SK-MEL-5 (cell line): ENCODE measurements around the gene CD244. TPM values are rescaled to one million over a fixed set of nuclear protein-coding genes. Genes with fewer than 3 reads are reported as not detected.

Experiments
- DNase-seq: peaks from one replicate; pipeline ENCODE4 v3.0.0-alpha.2; 2016; ENCODE audit warnings: low read depth, low spot score
- in situ Hi-C: cut with HindIII; loops from 2 replicates; pipeline ENCODE4 v1.10.0; 2016; ENCODE audit warnings: low sequenced_read_pairs, high pct_unique_total_duplicates, low pct_unique_long_range_greater_than_20kb
- total RNA-seq: library from RNA; depleted of rRNA; stranded (reverse); fragments of >200 nt; shearing (Covaris generic); gene quantifications from 2 replicates; pipeline ENCODE4 v1.2.3, GENCODE V29; 2014

Gene CD244
- total RNA-seq, 1 experiment from 2014 or later, result 0.05 TPM

DNA sequence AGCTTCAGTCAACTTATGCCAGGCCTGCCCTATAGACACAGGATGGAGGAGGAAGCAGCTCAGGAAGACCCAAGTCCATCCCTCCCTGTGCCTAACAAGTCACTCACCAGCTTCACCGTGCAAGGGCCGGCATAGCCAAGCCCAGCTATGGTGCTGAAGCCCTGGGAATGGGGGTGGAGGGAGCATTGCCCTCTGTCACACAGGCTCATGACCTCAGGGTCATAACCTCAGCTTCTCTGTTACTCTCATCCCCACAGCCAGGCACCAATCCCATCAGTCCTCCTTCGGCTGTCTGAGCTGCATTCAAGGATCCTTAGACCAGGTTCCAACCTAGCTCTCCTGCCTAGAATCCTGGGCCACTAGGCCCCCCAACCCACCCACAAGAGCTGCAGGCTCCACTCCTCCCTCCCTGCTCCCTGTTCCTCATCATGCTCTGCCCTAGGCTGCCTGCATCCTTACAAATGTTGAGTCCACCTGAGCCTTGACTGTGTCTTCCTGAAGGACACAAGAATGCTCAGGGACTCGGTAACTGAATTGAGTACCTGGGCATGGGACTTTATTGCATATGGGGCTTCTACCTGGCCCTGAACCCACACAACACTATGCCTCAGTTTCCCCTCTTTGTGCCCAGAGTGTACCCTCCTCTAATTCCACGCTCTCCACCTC is 1.7 kb downstream of the CD244 start:
- in situ Hi-C loops, result no loop called here
- no peak for DNase-seq

- DNase-seq, result peak; percentile 40
- in situ Hi-C loops, result no loop called here
These were observed 3.5 kb downstream of the CD244 start for GRCh38 chr1:160859166-160859565.

DNA sequence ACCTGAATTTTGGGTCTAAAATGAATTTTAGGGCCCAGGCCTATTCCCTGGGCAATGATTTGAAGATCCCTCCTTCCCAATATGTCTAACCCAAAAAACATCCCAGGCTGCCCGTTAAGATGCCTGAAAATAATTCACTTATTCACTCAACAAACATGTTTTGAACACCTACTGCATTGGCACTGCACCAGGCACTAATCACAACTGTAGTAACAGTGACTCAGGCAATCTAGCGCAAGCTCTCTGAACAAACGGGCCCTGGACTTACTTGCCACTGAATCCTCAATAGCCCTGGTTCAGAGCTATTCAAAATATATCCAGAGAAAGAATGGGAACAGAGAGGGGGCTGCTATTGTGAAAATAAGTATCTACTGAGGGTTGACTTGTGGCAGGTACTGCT is 4.2 kb downstream of the CD244 start:
- no peak for DNase-seq
- in situ Hi-C loops, result no loop called here

DNA sequence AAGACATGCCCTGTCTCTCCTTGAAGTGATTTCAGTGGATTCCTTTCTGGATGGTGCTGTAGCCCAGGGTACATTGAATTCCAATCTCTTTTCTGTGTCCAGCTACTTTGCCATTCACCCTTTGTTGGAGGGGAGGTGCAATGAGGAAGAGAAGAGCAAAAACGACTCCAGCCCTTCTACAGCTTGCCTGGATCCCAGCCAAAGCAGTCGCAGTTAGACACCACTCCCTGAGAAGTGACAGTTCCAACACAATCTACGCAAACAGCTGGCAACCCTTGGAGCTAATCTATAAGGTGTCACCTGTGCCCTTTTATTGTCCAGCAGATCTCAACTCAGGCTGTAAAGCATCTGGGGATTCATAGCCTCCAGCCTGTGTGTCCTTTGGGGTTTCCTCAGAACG is 4.6 kb downstream of the CD244 start:
- no peak for DNase-seq
- in situ Hi-C loops, result no loop called here

- no peak for DNase-seq
- in situ Hi-C loops, result no loop called here
These were observed 7.3 kb downstream of the CD244 start for GRCh38 chr1:160855181-160855981.

- DNase-seq, result no peak
- in situ Hi-C loops, result no loop called here
These were observed 8.9 kb downstream of the CD244 start for GRCh38 chr1:160853754-160854153.

- in situ Hi-C loops, result no loop called here
These were observed 9.7 kb downstream of the CD244 start for GRCh38 chr1:160853014-160853413.

DNA sequence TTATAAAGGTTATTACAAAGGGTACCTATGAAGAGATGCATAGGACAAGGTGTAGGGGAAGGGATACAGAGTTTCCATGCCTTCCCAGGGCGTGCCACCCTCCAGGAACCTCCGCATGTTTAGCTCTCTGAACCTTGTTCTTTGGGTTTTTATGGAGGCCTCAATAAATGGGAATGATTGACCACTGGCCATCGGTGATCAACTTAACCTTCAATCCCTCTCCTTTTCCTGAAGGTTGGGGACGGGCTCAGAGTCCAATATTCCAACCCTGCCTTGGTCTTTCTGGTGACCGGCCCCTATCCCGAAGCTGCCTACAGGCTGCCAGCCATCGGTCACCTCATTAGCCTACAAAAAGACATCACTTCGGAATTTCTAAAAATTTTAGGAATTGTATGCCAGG is 11.7 kb downstream of the CD244 start:
- in situ Hi-C loops, result no loop called here

More at GRCh38 chr1:160853014-160853413, 9.7 kb downstream of the CD244 start:
- no peak for DNase-seq

GRCh38 chr1:160850541-160850940 is 12.1 kb downstream of the CD244 start:
- in situ Hi-C loops, result no loop called here
- DNase-seq, result no peak

More for the DNA sequence above, 11.7 kb downstream of the CD244 start:
- DNase-seq, result no peak

- in situ Hi-C loops, result no loop called here
These were observed 16.4 kb downstream of the CD244 start for GRCh38 chr1:160846281-160846680.

GRCh38 chr1:160844447-160845232 is 18.0 kb downstream of the CD244 start:
- no peak for DNase-seq
- in situ Hi-C loops, result no loop called here

More at GRCh38 chr1:160846281-160846680, 16.4 kb downstream of the CD244 start:
- DNase-seq, result no peak

GRCh38 chr1:160841079-160841478 is 21.6 kb downstream of the CD244 start:
- in situ Hi-C loops, result no loop called here
- no peak for DNase-seq

- in situ Hi-C loops, result no loop called here
- no peak for DNase-seq
These were observed 22.9 kb downstream of the CD244 start for GRCh38 chr1:160839746-160840145.

DNA sequence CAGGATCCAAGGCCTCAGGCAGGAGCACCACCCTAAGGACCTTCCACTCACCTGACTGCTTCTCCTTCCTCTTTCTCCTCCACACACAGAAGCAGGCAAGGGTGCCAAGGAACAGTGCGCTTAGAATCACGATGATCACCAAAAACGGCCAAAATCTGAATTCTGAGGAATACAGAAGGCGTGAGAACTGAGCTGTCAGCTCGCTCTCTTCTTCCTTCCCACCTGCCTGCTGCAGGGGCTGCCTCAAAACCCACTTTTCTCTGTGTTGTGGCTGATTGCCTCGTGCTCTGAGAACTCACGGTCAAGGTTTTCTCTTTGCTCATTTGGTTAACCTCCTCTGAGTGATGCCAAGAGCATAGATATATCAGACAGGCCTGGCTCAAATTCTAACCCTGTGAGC is 23.8 kb downstream of the CD244 start:
- in situ Hi-C loops, result no loop called here

DNA sequence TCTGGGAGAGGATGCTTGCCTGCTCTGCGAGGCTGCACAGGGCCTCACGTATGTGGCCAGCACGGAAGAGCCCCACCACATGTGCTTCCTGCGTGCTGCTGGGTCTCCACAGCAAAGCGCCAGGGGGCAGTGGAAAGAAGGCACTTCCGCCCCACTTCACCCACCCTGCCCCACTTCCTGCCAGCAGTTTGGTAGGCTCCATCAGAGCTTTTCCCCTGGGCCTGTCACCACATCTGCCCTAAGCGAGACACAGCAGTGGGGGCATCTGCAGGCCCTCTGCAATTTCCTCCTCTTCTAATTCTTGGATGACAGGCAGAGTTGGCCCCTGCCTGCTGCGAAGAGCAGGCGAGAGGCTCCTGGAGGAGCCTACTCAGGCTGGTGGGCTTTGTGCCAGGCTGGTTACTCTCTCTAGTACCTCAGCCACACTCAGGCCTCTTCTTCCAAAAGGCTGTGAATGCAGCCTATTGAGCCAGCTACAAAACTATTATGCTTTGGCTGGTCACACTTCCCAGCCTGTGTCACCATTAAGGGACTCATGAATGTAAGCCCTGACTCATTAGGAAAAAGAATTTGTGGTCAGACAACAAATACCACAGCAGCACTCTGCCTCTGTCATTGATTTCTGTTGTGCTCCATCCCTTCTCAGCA is 25.0 kb downstream of the CD244 start:
- in situ Hi-C loops, result no loop called here

More for the DNA sequence above, 23.8 kb downstream of the CD244 start:
- DNase-seq, result no peak

GRCh38 chr1:160836981-160837557 is 25.6 kb downstream of the CD244 start:
- peak; percentile 90 for DNase-seq
- in situ Hi-C loops, result no loop called here

More for the DNA sequence above, 25.0 kb downstream of the CD244 start:
- peak; percentile 89 for DNase-seq

DNA sequence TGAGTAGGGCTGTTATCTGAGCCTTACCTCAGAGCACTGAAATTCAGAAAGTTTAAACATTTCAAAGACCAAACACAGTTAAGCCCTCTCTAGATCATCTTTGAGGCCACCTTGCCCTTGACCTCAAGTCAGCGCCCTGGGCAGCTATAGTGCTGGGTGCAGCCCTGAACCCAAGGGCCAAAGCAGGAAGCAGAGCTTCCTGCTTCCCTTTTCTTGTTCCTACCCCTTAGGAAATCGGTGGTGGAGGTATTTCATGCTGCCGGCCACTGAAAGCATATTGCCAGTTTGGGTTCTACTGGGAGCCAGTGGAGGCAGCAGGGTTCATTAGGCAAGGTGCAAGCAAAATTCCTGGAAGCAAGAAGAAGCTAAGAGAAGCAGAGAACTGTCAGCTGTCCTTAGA is 26.1 kb downstream of the CD244 start:
- in situ Hi-C loops, result no loop called here
- no peak for DNase-seq
